T1000 (cell line): ENCODE measurements around the gene YTHDC1.

ENCODE experiments used
- DNase-seq: peaks from one replicate; lab custom pipeline; 2025; ENCODE audit warnings: mixed read lengths; lab: John Stamatoyannopoulos, UW

Gene YTHDC1

DNA sequence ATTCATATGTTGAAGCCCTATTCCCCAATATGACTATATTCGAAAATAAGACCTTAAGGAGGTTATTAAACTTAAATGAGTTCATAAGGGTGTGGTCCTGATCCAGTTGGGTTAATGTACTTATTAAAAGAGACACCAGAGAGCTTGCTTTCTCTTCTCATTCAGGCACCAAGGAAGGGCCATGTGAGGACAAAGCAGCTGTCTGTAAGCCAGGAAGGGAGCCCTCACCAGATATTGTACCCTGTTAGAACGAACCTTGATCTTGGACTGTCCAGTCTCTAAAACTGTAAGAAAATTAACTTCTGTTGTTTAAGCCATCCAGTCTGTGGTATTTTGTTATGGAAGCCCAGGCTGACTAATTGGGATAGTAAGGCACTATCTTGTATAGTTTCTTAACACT is 9.1 kb upstream of the YTHDC1 start:
- DNase-seq: no peak

DNA sequence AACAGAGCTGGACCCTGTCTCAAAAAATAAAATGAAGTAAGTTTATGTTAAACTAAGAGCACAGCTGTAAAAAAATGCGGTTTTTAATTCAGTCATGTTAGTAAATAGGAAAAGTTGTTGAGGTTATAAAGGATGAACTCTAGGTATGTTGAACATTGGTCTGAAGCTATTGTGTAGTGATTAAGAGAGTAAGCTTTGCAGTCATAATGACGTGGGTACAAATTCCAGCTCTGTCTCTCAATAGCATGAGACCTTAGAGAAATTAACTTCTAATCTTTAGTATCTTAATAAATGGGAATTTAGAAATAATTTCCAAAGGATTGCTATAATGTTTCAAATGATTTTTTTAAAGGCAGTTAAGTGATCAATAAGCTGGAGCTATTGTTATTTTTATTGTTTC is 2.9 kb upstream of the YTHDC1 start:
- DNase-seq: no peak

DNA sequence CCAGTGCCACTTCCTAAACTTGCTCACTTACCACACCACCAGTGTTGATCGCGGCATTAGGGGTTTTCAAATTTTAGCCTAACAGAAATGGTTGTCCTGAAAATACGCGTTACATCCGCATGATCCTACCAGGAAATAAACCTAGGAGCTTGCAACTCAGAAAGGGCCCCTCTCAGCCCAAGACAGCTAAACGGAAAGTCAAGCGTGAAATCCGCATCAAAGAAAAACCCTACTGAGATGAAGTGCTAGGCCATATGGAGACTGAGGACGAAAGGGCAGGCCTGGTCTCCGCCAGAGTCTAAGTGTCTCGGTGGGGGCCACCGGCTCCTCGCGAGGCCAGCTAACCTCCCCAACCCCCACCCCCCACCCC is 626 bp downstream of the YTHDC1 start:
- no peak for DNase-seq

DNA sequence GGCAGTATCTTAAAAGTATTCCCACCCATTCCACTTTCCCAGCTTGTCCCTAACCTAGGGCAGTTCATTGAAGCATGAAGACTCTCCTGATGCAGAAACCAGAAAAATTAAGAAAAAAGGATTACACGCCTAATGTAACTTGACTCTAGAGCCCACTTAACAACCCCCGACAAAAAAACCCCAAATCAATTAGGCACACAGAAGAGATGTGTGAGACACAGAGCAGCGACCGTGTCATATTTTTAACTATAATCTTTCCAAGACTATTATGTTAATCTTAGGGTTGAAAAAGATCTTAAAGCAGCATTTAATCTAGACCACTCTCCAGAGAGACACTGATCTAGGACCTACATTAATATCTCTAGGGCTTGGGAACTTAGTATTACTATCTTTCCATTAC is 1.3 kb downstream of the YTHDC1 start:
- no peak for DNase-seq

DNA sequence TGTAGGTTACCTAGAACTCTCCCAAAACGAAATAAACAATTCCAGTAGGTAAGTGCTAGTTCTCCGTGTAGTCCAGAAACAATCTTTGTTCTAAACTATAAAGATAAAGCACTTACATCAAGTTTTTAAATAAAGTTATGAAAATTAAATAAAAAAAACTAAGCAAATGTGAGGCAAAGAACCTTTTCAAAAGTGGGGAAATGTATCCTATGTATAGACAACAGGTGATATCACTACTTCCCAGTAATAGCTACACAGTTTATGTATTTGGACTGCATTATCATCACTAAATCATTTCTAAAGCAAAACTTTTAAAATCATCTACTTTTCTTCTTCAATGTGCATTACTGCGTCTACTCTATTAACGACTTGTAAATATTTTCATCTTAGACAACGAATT is 2.0 kb downstream of the YTHDC1 start:
- DNase-seq: no peak

DNA sequence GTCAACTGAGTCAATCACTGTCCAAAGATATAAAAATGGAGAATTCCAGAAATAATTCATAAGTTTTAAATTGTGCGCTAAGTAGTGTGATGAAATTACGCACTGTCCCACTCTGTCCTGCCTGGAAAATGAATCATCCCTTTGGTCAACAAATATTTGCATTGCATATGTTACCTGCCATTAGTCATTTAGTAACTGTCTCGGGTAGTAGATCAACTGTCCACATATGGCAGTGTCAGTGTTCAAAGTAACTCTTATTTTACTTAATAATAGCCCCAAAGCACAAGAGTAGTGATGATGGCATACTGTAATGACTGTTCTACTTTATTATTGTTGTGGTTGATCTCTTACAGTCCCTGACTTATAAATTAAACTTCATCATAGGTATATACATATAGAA is 3.4 kb downstream of the YTHDC1 start:
- no peak for DNase-seq

DNA sequence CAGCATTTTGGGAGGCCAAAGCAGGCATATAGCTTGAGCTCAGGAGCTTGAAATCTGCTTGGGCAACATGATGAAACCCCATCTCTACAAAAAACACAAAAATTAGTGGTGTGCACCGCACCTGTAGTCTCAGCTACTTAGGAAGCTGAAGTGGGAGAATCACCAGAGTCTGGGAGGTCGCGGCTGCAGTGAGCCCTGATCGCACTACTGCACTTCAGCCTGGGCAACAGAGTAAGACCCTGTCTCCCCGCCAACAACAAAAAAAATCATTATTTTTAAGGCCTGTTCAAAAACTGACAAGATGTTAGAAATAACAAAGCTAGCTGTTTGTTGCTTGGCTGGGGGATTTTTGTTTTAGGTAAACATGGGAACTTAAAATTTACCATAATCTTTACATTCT is 5.1 kb downstream of the YTHDC1 start:
- no peak for DNase-seq

DNA sequence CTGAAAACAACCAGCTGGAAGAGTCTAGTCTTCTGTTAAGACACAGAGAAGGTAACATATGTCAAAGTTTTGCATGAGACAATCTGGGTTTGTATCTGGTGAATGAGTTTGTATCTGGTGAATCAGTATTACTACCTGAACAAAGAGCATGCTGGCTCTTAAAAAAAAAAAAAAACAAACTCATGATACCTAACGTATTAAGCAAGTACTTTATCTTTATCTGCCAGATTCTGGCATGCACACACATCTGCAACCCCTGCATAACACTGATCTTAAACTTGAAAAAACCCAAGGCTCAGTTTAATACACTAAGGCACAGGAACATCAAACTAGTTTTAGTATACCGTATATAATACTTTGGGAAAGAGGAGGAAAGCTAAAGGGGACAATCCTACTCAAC is 5.8 kb downstream of the YTHDC1 start:
- DNase-seq: no peak

DNA sequence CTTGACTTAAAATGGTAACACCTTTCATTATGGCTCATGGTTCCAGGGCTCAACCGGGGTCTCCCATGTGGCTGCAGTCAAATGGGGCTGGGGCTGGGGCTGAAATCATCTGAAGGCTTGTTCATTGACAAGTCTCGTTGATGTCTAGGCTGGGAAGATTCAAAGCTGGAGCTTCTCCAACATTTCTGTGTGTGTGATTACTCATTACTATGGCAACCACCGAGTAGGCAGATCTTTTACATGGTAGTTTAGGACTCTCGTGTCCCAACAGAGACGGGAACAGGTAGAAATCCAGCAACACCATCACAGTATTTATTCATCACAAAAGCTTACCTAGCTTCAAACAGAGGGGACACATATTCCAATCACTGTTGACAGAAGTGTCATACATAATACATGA is 7.8 kb downstream of the YTHDC1 start:
- no peak for DNase-seq

DNA sequence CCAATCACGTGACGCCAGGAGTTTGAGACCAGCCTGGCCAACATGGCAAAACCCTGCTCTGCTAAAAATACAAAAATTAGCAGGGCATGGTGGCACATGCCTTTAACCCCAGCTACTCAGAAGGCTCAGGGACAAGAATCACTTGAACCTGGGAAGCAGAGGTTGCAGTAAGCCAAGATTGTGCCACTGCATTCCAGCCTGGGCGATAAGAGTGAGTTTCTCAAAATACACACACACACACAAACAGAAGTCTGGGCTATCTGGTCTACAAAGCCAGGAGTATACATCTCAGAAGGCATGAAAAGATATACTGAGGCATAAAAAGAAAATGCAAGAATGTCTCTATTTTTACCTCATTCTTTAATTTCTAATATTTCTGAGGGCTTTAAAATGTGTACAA is 11.3 kb downstream of the YTHDC1 start:
- no peak for DNase-seq

DNA sequence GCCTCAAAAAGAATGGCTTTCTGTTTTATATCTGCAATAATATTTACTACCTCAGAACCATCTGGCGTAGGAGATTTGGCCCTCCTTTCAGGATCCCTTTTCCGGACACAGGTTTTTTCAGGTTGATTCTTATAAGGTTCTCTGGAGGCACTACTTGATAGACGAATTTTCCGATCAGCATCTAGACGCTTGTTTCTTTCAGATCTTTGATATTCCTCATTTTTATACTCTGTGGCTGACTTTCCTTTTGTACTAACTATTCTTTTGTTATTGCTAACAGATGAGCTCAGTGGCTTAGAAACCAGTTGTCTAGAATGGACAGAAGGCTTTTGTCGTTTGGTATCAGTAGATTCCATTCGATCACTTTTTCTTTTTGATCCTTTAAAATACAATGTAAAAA is 12.4 kb downstream of the YTHDC1 start:
- no peak for DNase-seq

DNA sequence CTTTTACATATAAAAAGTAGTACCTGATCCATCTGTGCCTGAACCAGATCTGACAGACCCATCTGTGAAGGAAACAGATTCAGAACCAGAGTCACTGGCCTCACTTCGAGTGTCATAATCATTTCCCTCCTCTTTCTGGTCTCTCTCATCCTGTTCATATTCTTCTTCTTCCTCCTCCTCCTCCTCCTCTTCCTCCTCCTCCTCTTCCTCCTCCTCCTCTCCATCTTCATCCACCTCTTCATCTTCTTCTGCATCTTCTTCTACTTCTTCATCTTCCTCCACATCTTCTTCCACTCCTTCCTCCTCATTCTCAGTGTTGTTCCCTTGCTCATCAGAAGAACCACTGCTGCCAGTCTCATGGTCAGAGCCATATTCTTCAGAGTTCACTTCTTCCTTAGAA is 12.9 kb downstream of the YTHDC1 start:
- DNase-seq: no peak

DNA sequence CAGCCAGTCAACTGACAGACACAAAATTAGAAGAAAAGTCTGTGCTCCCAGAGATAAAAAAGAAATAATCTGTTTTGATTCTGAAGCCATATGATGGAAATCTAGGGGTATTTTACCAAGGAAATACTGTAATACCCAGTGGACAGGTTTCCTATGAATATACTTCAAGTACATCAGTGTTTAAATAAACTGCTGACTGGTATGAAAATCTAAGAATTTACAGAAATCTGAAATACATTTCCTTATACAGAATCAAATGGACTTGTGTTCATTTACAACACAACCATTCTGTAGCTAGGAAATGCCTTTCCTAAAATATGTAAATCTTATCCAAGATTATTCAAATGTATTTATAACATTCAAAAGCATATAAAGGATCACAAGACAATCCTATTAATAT is 13.4 kb downstream of the YTHDC1 start:
- DNase-seq: no peak

DNA sequence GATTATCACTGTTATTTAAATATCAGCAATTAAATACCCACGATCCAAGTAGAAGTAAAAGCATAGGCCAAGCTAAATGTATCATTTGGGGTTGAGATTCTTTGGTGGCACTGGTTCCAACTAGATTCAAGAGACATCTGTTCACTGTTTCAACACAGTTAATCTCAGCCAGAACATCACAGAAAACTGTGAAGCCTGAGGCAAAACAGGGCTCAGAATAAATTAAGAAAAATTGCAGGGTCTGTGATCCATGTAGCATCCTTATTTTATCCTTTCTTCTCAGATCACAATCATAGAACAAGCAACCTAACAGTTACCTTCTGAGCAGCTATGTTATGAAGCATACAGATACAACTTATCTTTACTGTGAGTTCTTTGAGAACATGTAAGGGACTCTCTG is 23.7 kb downstream of the YTHDC1 start:
- DNase-seq: no peak

DNA sequence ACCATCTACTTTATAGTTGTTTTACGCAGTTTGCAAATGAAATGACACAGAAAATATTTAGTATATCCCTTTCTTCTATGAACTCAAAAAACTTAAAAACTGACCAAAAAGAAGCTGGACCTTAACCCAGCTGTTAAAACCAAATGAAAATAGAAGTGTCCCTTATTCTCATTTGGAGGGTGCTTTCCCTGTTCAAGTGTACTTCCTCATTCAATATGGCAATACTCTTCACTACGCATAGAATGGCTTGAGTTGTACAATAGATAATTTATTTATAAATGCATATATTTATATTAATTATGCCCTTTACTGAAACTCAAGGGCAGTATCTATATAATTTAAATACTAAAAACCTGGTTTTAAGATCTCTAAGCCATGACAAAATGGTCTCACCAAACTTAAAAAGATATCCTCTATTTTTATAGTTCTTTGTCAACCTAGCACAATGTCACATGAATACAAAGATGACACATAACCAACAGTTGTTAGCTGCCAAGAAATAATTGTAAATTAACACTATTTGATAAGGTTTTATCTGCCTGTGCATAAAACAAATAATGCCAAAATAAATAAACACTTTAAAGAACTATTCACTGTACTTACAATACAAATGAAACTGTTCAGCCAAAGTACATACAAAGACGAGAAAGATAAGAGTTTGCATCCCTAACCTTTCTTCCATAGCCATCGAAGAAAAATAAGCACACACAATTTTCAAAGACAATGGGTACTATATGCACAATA is 25.2 kb downstream of the YTHDC1 start:
- no peak for DNase-seq

DNA sequence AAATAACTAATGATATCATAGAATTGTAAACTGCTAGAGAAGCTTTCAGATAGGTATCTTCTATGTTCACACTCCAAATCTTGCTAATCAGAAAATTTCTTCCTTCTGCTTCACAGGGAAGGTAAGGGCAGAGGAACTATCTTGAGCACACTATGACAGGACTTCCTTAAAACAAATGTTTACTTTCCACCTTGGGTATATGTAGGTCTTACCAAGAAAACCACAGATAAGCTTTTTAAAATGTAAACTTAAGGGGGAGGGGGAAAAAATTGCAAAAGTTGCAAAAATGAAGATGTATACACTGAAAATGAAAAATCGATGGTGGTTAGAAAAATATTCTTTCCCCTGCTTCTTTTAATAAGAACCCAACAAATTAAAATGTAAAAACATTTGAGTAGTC is 30.9 kb downstream of the YTHDC1 start:
- no peak for DNase-seq

DNA sequence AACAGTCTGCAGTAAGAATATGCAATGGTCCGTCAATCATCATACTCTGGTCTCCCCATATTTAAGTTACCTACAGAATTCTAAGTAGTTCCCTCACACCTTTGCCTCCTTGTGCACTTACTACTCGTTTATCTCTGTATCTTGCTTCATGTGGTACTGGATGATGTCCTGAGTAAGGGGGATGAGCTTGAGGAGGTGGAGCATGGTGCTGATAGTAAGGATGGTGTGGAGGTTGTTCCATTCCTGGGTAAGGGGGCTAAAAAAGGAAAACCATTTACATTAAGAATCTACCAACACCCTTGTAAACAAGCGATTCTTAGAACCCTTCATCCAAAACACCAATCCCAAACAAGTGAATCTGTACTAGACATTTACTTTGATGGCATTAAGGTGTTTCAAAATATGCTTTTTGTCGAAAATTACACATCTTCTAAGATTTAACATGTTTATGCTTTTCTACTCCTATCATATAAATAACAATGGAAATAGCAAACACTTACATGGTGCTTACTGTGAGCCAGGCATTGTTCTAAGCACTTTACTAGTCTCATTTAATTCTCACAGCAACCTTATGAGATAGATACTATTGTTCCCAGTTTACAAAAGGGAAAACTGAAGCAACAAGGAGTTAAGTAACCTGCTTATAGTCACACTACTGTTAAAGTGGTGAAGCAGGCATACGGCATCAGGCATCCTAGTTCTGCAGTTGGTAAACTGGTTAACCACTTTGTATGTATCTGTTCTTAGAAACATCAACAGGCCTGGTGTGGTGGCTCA is 33.5 kb downstream of the YTHDC1 start:
- no peak for DNase-seq

DNA sequence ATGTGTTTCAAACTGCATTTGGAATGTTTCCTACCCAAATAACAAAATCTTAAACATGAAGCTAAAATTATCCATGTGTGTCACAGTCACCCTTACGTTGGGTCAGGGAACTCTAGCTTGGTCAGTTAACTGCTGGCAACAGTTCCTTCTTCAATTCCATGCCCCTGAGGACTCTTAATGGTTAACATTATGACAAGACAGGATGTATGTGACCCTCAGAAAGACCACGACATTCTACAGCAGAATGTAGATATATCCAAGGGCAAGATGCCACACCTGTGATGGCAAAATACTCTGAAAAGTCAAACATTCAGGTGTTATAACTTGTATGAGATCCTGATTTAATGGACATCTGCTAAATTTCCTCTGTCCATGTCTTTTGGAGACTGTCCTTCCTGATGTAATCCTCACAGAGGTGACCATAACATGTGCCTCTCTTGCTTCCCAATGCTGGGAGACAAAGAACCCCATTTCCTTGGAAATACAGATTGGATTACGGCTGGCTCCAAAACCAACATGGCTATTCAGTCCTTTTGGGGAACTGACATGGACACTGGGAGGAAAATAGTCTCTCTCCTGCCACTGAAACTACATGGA is 39.1 kb downstream of the YTHDC1 start:
- DNase-seq: no peak

DNA sequence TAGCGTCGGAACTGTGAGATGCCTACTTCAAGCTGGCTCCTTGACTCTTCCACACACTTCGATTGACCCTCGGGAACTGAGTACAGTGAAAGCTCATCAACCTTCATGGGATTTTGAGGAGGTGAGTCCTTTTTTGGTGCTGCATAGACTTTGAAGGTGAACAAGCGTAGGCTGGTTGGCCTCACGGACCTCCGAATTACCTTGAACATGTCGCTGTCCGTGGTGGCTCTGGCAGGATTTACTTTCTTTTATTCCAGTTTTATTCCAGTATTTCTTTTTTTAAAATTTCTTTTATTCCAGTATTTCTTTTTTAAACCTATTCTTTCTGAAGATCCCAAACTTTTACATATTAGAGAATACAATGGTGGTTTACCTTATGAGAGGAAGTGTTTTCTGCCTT is 45.2 kb downstream of the YTHDC1 start:
- no peak for DNase-seq

DNA sequence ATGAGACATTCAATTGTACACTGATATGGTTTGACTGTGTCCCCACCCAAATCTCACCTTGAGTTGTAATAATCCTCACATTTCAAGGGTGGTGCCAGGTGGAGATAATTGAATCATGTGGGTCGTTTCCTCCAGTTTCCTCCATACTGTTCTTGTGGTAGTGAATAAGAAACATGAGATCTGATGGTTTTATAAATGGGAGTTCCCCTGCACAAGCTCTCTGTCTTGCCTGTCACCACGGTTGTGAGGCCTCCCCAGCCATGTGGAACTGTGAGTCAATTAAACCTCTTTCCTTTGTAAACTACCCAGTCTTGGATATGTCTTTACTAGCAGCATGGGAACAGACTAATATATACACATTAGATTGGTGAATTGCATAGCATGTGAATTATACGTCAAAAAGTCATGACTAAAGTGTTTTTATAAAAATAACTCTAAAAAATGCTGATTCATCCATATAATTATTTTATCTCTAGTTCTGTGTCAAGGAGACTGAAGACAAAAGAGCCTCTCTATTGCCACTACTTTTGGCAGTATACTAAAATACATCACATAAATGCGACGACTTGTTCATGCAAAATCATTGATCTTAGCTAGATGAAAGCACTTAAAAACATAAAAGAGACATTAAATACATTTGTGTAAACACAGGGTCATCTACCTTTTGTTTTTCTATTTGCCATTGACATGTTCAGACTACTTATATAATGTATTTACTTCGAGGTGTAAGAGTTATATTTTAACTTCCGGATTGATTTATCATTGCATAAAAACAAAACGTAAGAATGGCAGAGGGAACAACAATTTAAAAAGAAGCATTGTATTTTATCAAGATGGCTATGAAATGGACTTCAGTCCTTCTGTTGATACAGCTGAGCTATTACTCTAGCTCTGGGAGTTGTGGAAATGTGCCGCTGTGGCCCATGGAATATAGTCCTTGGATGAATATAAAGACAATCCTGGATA is 50.1 kb downstream of the YTHDC1 start:
- DNase-seq: no peak

DNA sequence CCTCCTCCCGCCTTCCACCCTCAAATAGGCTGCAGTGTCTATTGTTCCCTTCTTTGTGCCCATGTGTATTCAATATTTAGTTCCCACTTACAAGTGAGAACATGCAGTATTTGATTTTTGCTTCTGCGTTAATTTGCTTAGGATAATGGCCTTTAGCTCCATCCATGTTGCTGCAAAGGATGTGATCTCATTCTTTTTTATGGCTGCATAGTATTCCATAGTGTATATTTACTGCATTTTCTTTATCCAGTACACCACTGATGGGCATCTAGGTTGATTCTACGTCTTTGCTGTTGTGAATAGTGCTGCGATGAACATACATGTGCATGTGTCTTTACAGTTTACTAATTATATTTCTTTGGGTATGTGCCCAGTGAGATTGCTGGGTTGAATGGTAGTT is 52.8 kb downstream of the YTHDC1 start:
- DNase-seq: no peak

DNA sequence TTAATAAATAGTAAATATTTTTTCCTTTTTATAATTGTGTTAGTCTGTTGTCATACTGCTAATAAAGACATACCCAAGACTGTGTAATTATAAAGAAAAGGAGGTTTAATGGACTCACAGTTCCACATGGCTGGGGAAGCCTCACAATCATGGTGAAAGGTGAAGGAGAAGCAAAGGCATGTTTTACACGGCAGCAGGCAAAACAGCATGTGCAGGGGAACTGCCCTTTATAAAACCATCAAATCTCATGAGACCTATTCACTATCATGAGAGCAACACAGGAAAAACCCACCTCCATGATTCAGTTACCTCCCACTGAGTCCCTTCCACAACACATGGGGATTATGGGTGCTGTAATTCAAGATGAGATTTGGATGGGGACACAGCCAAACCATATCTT is 58.6 kb downstream of the YTHDC1 start:
- no peak for DNase-seq
